H9 (cell line): ENCODE results near the gene SELENOK. TPM values are rescaled to one million over a fixed set of nuclear protein-coding genes. Genes with fewer than 3 reads are reported as not detected.

Source experiments
- DNase-seq: peaks from one replicate; pipeline ENCODE4 v3.0.0-alpha.2; 2017
- H2AFZ ChIP-seq: one replicate; pipeline ENCODE4 v1.6.1; 2013; ENCODE audit warnings: mild to moderate bottlenecking, low read length, control low read depth, moderate library complexity
- H2AK5ac ChIP-seq: 2 replicates; pipeline ENCODE4 v1.6.1; 2013; ENCODE audit warnings: low read length, control low read depth, mixed read lengths; ENCODE audit not compliant: insufficient read length
- H2BK120ac ChIP-seq: one replicate; pipeline ENCODE4 v1.6.1; 2013; ENCODE audit warnings: low read depth, mild to moderate bottlenecking, low read length, control low read depth, inconsistent platforms; ENCODE audit not compliant: poor library complexity, severe bottlenecking
- H2BK12ac ChIP-seq: 2 replicates; pipeline ENCODE4 v1.6.1; 2013; ENCODE audit warnings: low read length, control low read depth, mixed read lengths, low read depth; ENCODE audit not compliant: insufficient read length
- H2BK15ac ChIP-seq: 2 replicates; pipeline ENCODE4 v1.6.1; 2013; ENCODE audit warnings: low read depth, low read length, control low read depth
- H2BK20ac ChIP-seq: one replicate; pipeline ENCODE4 v1.6.1; 2013; ENCODE audit warnings: low read depth, mild to moderate bottlenecking, low read length, control low read depth, inconsistent platforms; ENCODE audit not compliant: poor library complexity, severe bottlenecking
- H2BK5ac ChIP-seq: 2 replicates; pipeline ENCODE4 v1.6.1; 2013; ENCODE audit warnings: low read length, control low read depth, mixed read lengths; ENCODE audit not compliant: insufficient read length
- H3K14ac ChIP-seq: 2 replicates; pipeline ENCODE4 v1.6.1; 2013; ENCODE audit warnings: low read length, control low read depth; ENCODE audit not compliant: insufficient read depth
- H3K18ac ChIP-seq: 2 replicates; pipeline ENCODE4 v1.6.1; 2013; ENCODE audit warnings: low read depth, mild to moderate bottlenecking, mixed read lengths, low read length, control low read depth; ENCODE audit not compliant: insufficient read length
- H3K23ac ChIP-seq: 2 replicates; pipeline ENCODE4 v1.6.1; 2013; ENCODE audit warnings: low read length, control low read depth, mixed read lengths, low read depth; ENCODE audit not compliant: insufficient read length
- H3K23me2 ChIP-seq: 2 replicates; pipeline ENCODE4 v1.6.1; 2013; ENCODE audit warnings: low read depth, mild to moderate bottlenecking, mixed read lengths, low read length, control low read depth; ENCODE audit not compliant: insufficient read length, poor library complexity, severe bottlenecking
- H3K27ac ChIP-seq: 2 replicates; pipeline ENCODE4 v1.5.1; 2013; ENCODE audit warnings: low read length, control low read depth, mixed read lengths, low read depth; ENCODE audit not compliant: insufficient read length
- H3K27me3 ChIP-seq: 2 replicates; pipeline ENCODE4 v1.6.1; 2013; ENCODE audit warnings: low read length, control low read depth, inconsistent platforms; ENCODE audit not compliant: insufficient read depth
- H3K4ac ChIP-seq: 2 replicates; pipeline ENCODE4 v1.6.1; 2013; ENCODE audit warnings: low read depth, mild to moderate bottlenecking, control low read depth, inconsistent platforms, low read length, moderate library complexity
- H3K4me1 ChIP-seq: 2 replicates; pipeline ENCODE4 v1.6.1; 2013; ENCODE audit warnings: low read length, control low read depth, inconsistent platforms; ENCODE audit not compliant: insufficient read depth
- H3K4me2 ChIP-seq: 2 replicates; pipeline ENCODE4 v1.6.1; 2013; ENCODE audit warnings: low read length, control low read depth, mixed read lengths; ENCODE audit not compliant: insufficient read length, insufficient read depth
- H3K56ac ChIP-seq: 2 replicates; pipeline ENCODE4 v1.6.1; 2013; ENCODE audit warnings: low read depth, mild to moderate bottlenecking, mixed read lengths, low read length, control low read depth; ENCODE audit not compliant: insufficient read length
- H3K79me1 ChIP-seq: 2 replicates; pipeline ENCODE4 v1.6.1; 2013; ENCODE audit warnings: low read depth, mild to moderate bottlenecking, moderate library complexity, low read length, control low read depth, inconsistent platforms; ENCODE audit not compliant: insufficient read depth, poor library complexity, severe bottlenecking
- H3K79me2 ChIP-seq: 2 replicates; pipeline ENCODE4 v1.6.1; 2013; ENCODE audit warnings: low read length, control low read depth, inconsistent platforms; ENCODE audit not compliant: insufficient read depth
- H3K9ac ChIP-seq: 2 replicates; pipeline ENCODE4 v1.6.1; 2013; ENCODE audit warnings: low read length, control low read depth, mixed read lengths; ENCODE audit not compliant: insufficient read length; ENCODE audit errors: extremely low read depth
- H3K9me3 ChIP-seq: one replicate; pipeline ENCODE4 v1.6.1; 2013; ENCODE audit warnings: low read depth, low read length, inconsistent platforms; ENCODE audit not compliant: control insufficient read depth
- H3T11ph ChIP-seq: one replicate; pipeline ENCODE4 v1.6.1; 2013; ENCODE audit warnings: mild to moderate bottlenecking, low read length, control low read depth, inconsistent platforms
- H4K20me1 ChIP-seq: one replicate; pipeline ENCODE4 v1.6.1; 2013; ENCODE audit not compliant: control insufficient read depth, insufficient read length, insufficient read depth
- H4K5ac ChIP-seq: 2 replicates; pipeline ENCODE4 v1.6.1; 2013; ENCODE audit warnings: low read depth, mild to moderate bottlenecking, mixed read lengths, low read length, control low read depth; ENCODE audit not compliant: insufficient read length
- H4K8ac ChIP-seq: replicated peaks from 2 replicates; pipeline ENCODE4 v1.6.1; 2013; ENCODE audit warnings: low read length, control low read depth, mixed read lengths, low read depth; ENCODE audit not compliant: insufficient read length
- H4K91ac ChIP-seq: 2 replicates; pipeline ENCODE4 v1.6.1; 2013; ENCODE audit warnings: low read depth, mild to moderate bottlenecking, moderate library complexity, mixed read lengths, low read length, control low read depth; ENCODE audit not compliant: insufficient read length
- H3K27ac Mint-ChIP-seq, 3 experiments: 2 replicates in 2 of 3; 3 replicates in 1 of 3; pipeline ENCODE4 v1.8.0; 2020 to 2021; ENCODE audit warnings: mixed read lengths in 3 of 3, mild to moderate bottlenecking in 1 of 3, moderate library complexity in 1 of 3
- H3K27me3 Mint-ChIP-seq: 2 replicates; pipeline ENCODE4 v1.8.0; 2021; ENCODE audit warnings: low read depth, mild to moderate bottlenecking, moderate library complexity, mixed read lengths
- H3K36me3 Mint-ChIP-seq, 3 experiments: 2 replicates in 2 of 3; 3 replicates in 1 of 3; pipeline ENCODE4 v1.8.0; 2020 to 2021; ENCODE audit warnings: low read depth in 3 of 3, mixed read lengths in 3 of 3; ENCODE audit not compliant: insufficient read depth in 1 of 3
- H3K4me1 Mint-ChIP-seq, 2 experiments: 2 replicates each; pipeline ENCODE4 v1.8.0; 2020; ENCODE audit warnings: mixed read lengths in 2 of 2
- H3K4me3 Mint-ChIP-seq, 2 experiments: 2 replicates in 1 of 2; 3 replicates in 1 of 2; pipeline ENCODE4 v1.8.0; 2020 to 2021; ENCODE audit warnings: mild to moderate bottlenecking in 2 of 2, mixed read lengths in 2 of 2, moderate library complexity in 1 of 2
- H3K9me3 Mint-ChIP-seq, 2 experiments: 2 replicates in 1 of 2; 3 replicates in 1 of 2; pipeline ENCODE4 v1.8.0; 2020; ENCODE audit warnings: mild to moderate bottlenecking in 2 of 2, mixed read lengths in 2 of 2, moderate library complexity in 1 of 2
- WGBS: extraction: QIAGEN DNeasy Blood & Tissue Kit; methylation state at CpG from one replicate; pipeline ENCODE4 v1.1.7; 2013; ENCODE audit warnings: missing lambda C conversion rate, low lambda C conversion rate, mixed read lengths; ENCODE audit not compliant: insufficient read length; ENCODE audit errors: extremely low coverage; 5-methylcytosine and 5-hydroxymethylcytosine counted together
- total RNA-seq: library from RNA; stranded (reverse); gene quantifications from 2 replicates; pipeline ENCODE4 v1.2.1, GENCODE V29; 2021
- TF ChIP-seq, protein P1 (sequence below): fragments of 200-600 bp; sonication (generic); conservative IDR thresholded peaks from 3 replicates; pipeline ENCODE4 v1.8.0; 2021; ENCODE audit warnings: antibody characterized with exemption, mild to moderate bottlenecking

The SELENOK gene
- total RNA-seq, 1 experiment from 2014 or later = 34.6 TPM

DNA sequence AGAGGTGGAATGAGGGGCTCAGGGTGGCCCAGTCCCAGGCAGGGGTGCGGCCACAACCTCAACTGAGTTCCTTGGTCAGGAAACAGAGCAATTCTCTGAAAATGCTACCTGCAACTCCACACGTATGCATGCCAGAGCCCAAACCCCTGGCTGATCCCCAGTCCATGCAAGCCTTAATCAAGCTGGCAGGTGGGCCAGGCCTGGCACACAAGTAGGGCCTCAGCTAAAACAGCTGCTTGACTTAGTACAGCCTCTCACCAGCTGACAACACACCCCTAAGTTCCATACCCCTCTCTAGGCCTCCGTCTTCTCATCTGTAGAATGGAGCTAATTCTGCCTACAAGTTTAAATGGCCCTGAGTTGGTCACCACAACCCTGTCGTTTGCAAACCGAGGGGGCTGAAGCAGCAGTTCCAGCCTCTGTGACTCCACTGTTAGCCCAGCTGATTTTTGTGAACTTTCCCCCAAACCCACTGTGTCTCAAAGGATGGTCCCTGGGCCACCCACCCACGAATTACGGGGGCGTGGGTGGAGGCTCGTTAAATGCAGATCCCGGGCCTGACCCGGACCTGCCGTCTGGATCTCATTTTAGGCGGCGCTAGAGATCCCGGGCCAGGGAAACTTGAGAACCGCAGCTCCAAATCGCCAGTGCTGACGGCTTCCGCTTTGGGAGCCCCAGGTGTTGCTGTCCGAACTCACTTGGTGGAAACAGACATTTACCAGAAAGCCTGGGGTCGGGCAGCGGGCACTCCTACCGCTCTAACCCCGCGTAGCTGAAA, 46.4 kb downstream of the SELENOK start:
- H3K27ac Mint-ChIP-seq = peak overlapping the region in 1 of 3 experiments; percentile 75; a peak in 2 of 7 replicates
- H2BK12ac ChIP-seq = no peak overlapping the region
- no CpG with 5 or more reads among the region's 25 CpGs for WGBS
- H4K20me1 ChIP-seq = no peaks in the 10 kb centered on the region
- no peaks in the 10 kb centered on the region for H3K9me3 ChIP-seq
- H3K14ac ChIP-seq = peak overlapping the region; percentile 84
- peaks cover 4% of the 10 kb centered on the region for H3K23me2 ChIP-seq
- peak overlapping the region; percentile 69 to 83 for H3K4me3 Mint-ChIP-seq
- peaks cover 7% of the 10 kb centered on the region; the same call in 1 of the 2 replicates for H3K4me1 ChIP-seq
- H3K9ac ChIP-seq = peak overlapping the region; percentile 56
- no peak overlapping the region for H3K27ac ChIP-seq
- no peaks in the 10 kb centered on the region for H3K79me1 ChIP-seq
- H2BK120ac ChIP-seq = no peak overlapping the region
- peaks cover 39 to 41% of the 10 kb centered on the region in 2 experiments for H3K4me1 Mint-ChIP-seq
- H3K27me3 Mint-ChIP-seq = peaks cover 26% of the 10 kb centered on the region
- peak; percentile 82 for DNase-seq
- H3K27me3 ChIP-seq = peaks cover 9% of the 10 kb centered on the region; the same call in 1 of the 2 replicates
- H2BK20ac ChIP-seq = no peak overlapping the region
- no peak overlapping the region for H3T11ph ChIP-seq
- H3K9me3 Mint-ChIP-seq = no peaks in the 10 kb centered on the region; a peak in 1 of 5 replicates
- no peak overlapping the region for H3K23ac ChIP-seq
- H2AK5ac ChIP-seq = no peak overlapping the region
- no peak overlapping the region for H4K91ac ChIP-seq
- no peak overlapping the region for H3K18ac ChIP-seq
- H3K79me2 ChIP-seq = no peaks in the 10 kb centered on the region
- peak overlapping the region; percentile 38 for H3K4me2 ChIP-seq
- H3K36me3 Mint-ChIP-seq = no peaks in the 10 kb centered on the region; a peak in 2 of 7 replicates
- H2BK15ac ChIP-seq = no peak overlapping the region
- no peak overlapping the region for H2AFZ ChIP-seq
- H2BK5ac ChIP-seq = no peak overlapping the region
- no peak overlapping the region for H4K5ac ChIP-seq
- no peak overlapping the region for H3K4ac ChIP-seq
- TF ChIP-seq, protein P1, sequence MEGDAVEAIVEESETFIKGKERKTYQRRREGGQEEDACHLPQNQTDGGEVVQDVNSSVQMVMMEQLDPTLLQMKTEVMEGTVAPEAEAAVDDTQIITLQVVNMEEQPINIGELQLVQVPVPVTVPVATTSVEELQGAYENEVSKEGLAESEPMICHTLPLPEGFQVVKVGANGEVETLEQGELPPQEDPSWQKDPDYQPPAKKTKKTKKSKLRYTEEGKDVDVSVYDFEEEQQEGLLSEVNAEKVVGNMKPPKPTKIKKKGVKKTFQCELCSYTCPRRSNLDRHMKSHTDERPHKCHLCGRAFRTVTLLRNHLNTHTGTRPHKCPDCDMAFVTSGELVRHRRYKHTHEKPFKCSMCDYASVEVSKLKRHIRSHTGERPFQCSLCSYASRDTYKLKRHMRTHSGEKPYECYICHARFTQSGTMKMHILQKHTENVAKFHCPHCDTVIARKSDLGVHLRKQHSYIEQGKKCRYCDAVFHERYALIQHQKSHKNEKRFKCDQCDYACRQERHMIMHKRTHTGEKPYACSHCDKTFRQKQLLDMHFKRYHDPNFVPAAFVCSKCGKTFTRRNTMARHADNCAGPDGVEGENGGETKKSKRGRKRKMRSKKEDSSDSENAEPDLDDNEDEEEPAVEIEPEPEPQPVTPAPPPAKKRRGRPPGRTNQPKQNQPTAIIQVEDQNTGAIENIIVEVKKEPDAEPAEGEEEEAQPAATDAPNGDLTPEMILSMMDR = peak; percentile 61
- no peak overlapping the region for H3K56ac ChIP-seq
- H4K8ac ChIP-seq = no peak overlapping the region
